ENCODE measurements around the gene USP25.
"Not testable (repeated sequence)": the region's sequence is repeated elsewhere in the genome, so short reads cannot be mapped to it uniquely, and the experiment has no call there.

The USP25 gene

GRCh38 chr21:15731243-15731613 lies 1.4 kb downstream of the USP25 start:
- no peak for DNase-seq

- no peak for DNase-seq
These were observed 2.7 kb downstream of the USP25 start for GRCh38 chr21:15732290-15732995.

- no peak for DNase-seq
These were observed 3.2 kb downstream of the USP25 start for GRCh38 chr21:15732996-15733329.

- no peak for DNase-seq
These were observed 5.6 kb downstream of the USP25 start for GRCh38 chr21:15735409-15735808.

- DNase-seq, result not testable (repeated sequence)
These were observed 6.1 kb downstream of the USP25 start for GRCh38 chr21:15735931-15736330.

- not testable (repeated sequence) for DNase-seq
These were observed 9.0 kb downstream of the USP25 start for GRCh38 chr21:15738779-15739178.

GRCh38 chr21:15740383-15740782 lies 10.6 kb downstream of the USP25 start:
- DNase-seq, result no peak

- peak; percentile 71 for DNase-seq
These were observed 11.7 kb downstream of the USP25 start for GRCh38 chr21:15741510-15741909.

- no peak for DNase-seq
These were observed 12.4 kb downstream of the USP25 start for GRCh38 chr21:15742052-15742670.

- DNase-seq, result no peak
These were observed 12.9 kb downstream of the USP25 start for GRCh38 chr21:15742694-15743093.

- DNase-seq, result no peak
These were observed 13.8 kb downstream of the USP25 start for GRCh38 chr21:15743593-15743992.

GRCh38 chr21:15744926-15745325 lies 15.1 kb downstream of the USP25 start:
- no peak for DNase-seq

GRCh38 chr21:15748586-15748985 lies 18.8 kb downstream of the USP25 start:
- no peak for DNase-seq

- peak; percentile 17 for DNase-seq
These were observed 19.5 kb downstream of the USP25 start for GRCh38 chr21:15749082-15749860.

GRCh38 chr21:15749861-15750159 lies 20.0 kb downstream of the USP25 start:
- DNase-seq, result peak; percentile 34

- DNase-seq, result no peak
These were observed 21.3 kb downstream of the USP25 start for GRCh38 chr21:15751037-15751436.

GRCh38 chr21:15751546-15751945 lies 21.8 kb downstream of the USP25 start:
- DNase-seq, result no peak

- no peak for DNase-seq
These were observed 23.1 kb downstream of the USP25 start for GRCh38 chr21:15752763-15753407.

GRCh38 chr21:15753741-15754140 lies 24.0 kb downstream of the USP25 start:
- DNase-seq, result no peak

GRCh38 chr21:15754640-15755039 lies 24.9 kb downstream of the USP25 start:
- peak; percentile 52 for DNase-seq

GRCh38 chr21:15755125-15755524 lies 25.3 kb downstream of the USP25 start:
- DNase-seq, result no peak

- DNase-seq, result no peak
These were observed 29.7 kb downstream of the USP25 start for GRCh38 chr21:15759469-15759868.

GRCh38 chr21:15761507-15762100 lies 31.8 kb downstream of the USP25 start:
- DNase-seq, result no peak

Data from fibroblast of skin of abdomen (primary cell).